Sigmoid colon (tissue), 7 donors: Measurements from ENCODE around the gene MVB12B. TPM values are rescaled to one million over a fixed set of nuclear protein-coding genes. Genes with fewer than 3 reads are reported as not detected.

Experiments
- DNase-seq: peaks from one replicate; pipeline ENCODE4 v3.0.0-alpha.2; 2019
- H3K27ac ChIP-seq, 4 donors: fragments of 200-600 bp; sonication (generic); one replicate each; pipeline ENCODE4 v1.5.1; 2016 to 2019; ENCODE audit warnings: mild to moderate bottlenecking in 1 of 4
- H3K27me3 ChIP-seq, 3 donors: fragments of 200-600 bp; sonication (generic); one replicate each; pipeline ENCODE4 v1.5.1; 2019; ENCODE audit warnings: mild to moderate bottlenecking in 1 of 3
- H3K36me3 ChIP-seq, 4 donors: fragments of 200-600 bp; sonication (generic); one replicate each; pipeline ENCODE4 v1.5.1; 2016 to 2019
- H3K4me1 ChIP-seq, 4 donors: fragments of 200-600 bp; sonication (generic); one replicate each; pipeline ENCODE4 v1.5.1; 2017 to 2019
- H3K4me3 ChIP-seq, 4 donors: fragments of 200-600 bp; sonication (generic); one replicate each; pipeline ENCODE4 v1.5.1; 2017 to 2019; ENCODE audit warnings: mild to moderate bottlenecking in 2 of 4, moderate library complexity in 1 of 4
- H3K9me3 ChIP-seq, 4 donors: fragments of 200-600 bp in 3 of 4; sonication (generic) in 3 of 4; one replicate each; pipeline versions ENCODE4 v1.5.1 to v1.6.1; 2013 to 2019
- EP300 ChIP-seq, 4 donors: sonication (generic); formaldehyde crosslinking; IDR thresholded peaks; one replicate each; pipeline ENCODE4 v1.6.1; 2017; ENCODE audit warnings: antibody characterized with exemption in 4 of 4
- POLR2A ChIP-seq, 2 donors: fragments of 450-650 bp; IDR thresholded peaks; one replicate each; pipeline ENCODE4 v1.6.1; 2016; ENCODE audit warnings: antibody characterized with exemption in 2 of 2, mild to moderate bottlenecking in 2 of 2, moderate library complexity in 2 of 2
- POLR2AphosphoS5 ChIP-seq, 4 donors: sonication (generic); formaldehyde crosslinking; IDR thresholded peaks; one replicate each; pipeline ENCODE4 v1.6.1; 2017; ENCODE audit warnings: antibody characterized with exemption in 4 of 4
- WGBS, 2 donors: extraction: QIAGEN DNeasy Blood & Tissue Kit; methylation state at CpG; one replicate each; pipeline ENCODE4 v1.1.7; 2013; 5-methylcytosine and 5-hydroxymethylcytosine counted together
- intact Hi-C: fragments of 100-400 bp; cut with DNase I; formaldehyde crosslinking; loops from one replicate; pipeline ENCODE4 v1.15.1; 2023
- polyA plus RNA-seq, 3 donors: library from polyadenylated mRNA; stranded (reverse); fragments of 200-250 nt; gene quantifications; one replicate each; pipeline ENCODE4 v1.2.3, GENCODE V29; 2013
- total RNA-seq, 4 donors: library from RNA; depleted of rRNA; stranded (reverse); fragments of >200 nt; gene quantifications; one replicate each; pipeline ENCODE4 v1.1.0, GENCODE V29; 2016
- TF ChIP-seq, protein P1 (sequence below), 4 experiments: fragments of 450-650 bp in 3 of 4; fragments of 200-600 bp in 1 of 4; IDR thresholded peaks; one replicate each; pipeline ENCODE4 v1.5.1; 2016 to 2019; ENCODE audit warnings: antibody characterized with exemption in 4 of 4, mild to moderate bottlenecking in 3 of 4, moderate library complexity in 2 of 4
- donor health status: healthy with polysubstance abuse.
- donor health status: Bipolar disorder and iron deficiency.
- donor health status: healthy.

The MVB12B gene
- total and polyA plus RNA-seq, 7 donors, result 5.1 to 14.4 (median 12.2) TPM

- Histone ChIP-seq H3K27ac (no peak overlapping the region), H3K9me3 (no peaks in the 10 kb centered on the region), H3K36me3 (peaks cover 0 to 3% (median 0%) of the 10 kb centered on the region in 4 donors), H3K4me1 (peaks cover 0 to 26% (median 23%) of the 10 kb centered on the region in 4 donors), H3K4me3 (no peak overlapping the region), H3K27me3 (no peaks in the 10 kb centered on the region)
- TF ChIP-seq POLR2A (IDR thresholded peaks at IDR 0.05), result no peak
- no peak for TF ChIP-seq POLR2AphosphoS5 (IDR thresholded peaks at IDR 0.05)
- TF ChIP-seq, protein P1, sequence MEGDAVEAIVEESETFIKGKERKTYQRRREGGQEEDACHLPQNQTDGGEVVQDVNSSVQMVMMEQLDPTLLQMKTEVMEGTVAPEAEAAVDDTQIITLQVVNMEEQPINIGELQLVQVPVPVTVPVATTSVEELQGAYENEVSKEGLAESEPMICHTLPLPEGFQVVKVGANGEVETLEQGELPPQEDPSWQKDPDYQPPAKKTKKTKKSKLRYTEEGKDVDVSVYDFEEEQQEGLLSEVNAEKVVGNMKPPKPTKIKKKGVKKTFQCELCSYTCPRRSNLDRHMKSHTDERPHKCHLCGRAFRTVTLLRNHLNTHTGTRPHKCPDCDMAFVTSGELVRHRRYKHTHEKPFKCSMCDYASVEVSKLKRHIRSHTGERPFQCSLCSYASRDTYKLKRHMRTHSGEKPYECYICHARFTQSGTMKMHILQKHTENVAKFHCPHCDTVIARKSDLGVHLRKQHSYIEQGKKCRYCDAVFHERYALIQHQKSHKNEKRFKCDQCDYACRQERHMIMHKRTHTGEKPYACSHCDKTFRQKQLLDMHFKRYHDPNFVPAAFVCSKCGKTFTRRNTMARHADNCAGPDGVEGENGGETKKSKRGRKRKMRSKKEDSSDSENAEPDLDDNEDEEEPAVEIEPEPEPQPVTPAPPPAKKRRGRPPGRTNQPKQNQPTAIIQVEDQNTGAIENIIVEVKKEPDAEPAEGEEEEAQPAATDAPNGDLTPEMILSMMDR (IDR thresholded peaks at IDR 0.05), result no peak
- intact Hi-C loops, result loop anchor here (5.0 kb wide), 1 partner anchor 285 kb away; no protein-coding TSS in a partner anchor
- peak; percentile 61 for DNase-seq
- WGBS, 2 donors, result 88 to 91% methylated on average over 15 of the region's 15 CpGs
Measured at GRCh38 chr9:126496781-126497659, 170.4 kb downstream of the MVB12B start.

GRCh38 chr9:126497660-126498275 is 171.1 kb downstream of the MVB12B start:
- Histone ChIP-seq H3K27me3 (no peaks in the 10 kb centered on the region), H3K27ac (no peak overlapping the region), H3K9me3 (no peaks in the 10 kb centered on the region), H3K36me3 (peaks cover 0 to 4% (median 0%) of the 10 kb centered on the region in 4 donors), H3K4me3 (no peak overlapping the region), H3K4me1 (peaks cover 0 to 26% (median 23%) of the 10 kb centered on the region in 4 donors)
- intact Hi-C loops, result loop anchor here (5.0 kb wide), 1 partner anchor 285 kb away; no protein-coding TSS in a partner anchor
- TF ChIP-seq, protein P1 (IDR thresholded peaks at IDR 0.05), result no peak
- TF ChIP-seq EP300 (IDR thresholded peaks at IDR 0.05) (no peak), POLR2A (IDR thresholded peaks at IDR 0.05) (no peak), POLR2AphosphoS5 (IDR thresholded peaks at IDR 0.05) (no peak)
- peak; percentile 61 for DNase-seq
- 64 to 90% methylated on average over 21 of the region's 21 CpGs for WGBS, 2 donors

DNA sequence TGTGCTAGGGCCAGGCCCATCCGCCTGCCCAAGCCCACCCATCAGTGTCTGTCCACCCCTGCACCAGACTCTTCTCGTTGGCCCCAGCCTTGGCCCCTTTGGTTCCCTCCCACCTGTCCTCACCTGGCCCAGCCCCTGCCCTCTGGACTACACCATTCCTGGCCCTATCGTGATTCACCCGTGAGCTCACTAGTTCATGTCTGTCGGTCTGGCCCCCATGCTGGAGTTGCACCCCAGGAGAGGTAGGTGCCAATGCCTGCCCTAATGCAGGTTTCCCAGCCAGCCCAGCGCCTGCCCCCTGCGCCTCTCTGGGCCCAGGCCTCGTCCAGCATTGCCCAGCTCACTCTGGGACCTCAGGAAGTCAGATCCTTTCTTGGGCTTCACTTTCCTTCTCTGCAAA is 171.7 kb downstream of the MVB12B start:
- Histone ChIP-seq H3K36me3 (peaks cover 0 to 10% (median 0%) of the 10 kb centered on the region in 4 donors), H3K27me3 (no peaks in the 10 kb centered on the region), H3K9me3 (no peaks in the 10 kb centered on the region), H3K27ac (no peak overlapping the region), H3K4me1 (peaks cover 0 to 26% (median 23%) of the 10 kb centered on the region in 4 donors), H3K4me3 (no peak overlapping the region)
- intact Hi-C loops, result loop anchor here (5.0 kb wide), 1 partner anchor 284 kb away; no protein-coding TSS in a partner anchor
- WGBS, 2 donors, result 80 to 86% methylated on average over 8 of the region's 8 CpGs
- TF ChIP-seq, protein P1 (IDR thresholded peaks at IDR 0.05), result no peak
- no peak for TF ChIP-seq EP300 (IDR thresholded peaks at IDR 0.05)
- TF ChIP-seq POLR2A (IDR thresholded peaks at IDR 0.05), result no peak
- TF ChIP-seq POLR2AphosphoS5 (IDR thresholded peaks at IDR 0.05), result no peak
- peak; percentile 61 for DNase-seq

GRCh38 chr9:126499005-126499910 is 172.6 kb downstream of the MVB12B start:
- Histone ChIP-seq H3K36me3 (peaks cover 0 to 19% (median 7%) of the 10 kb centered on the region in 4 donors), H3K4me1 (peaks cover 0 to 26% (median 23%) of the 10 kb centered on the region in 4 donors), H3K27ac (peak overlapping the region in 3 of 4 donors; percentile 38 to 60 (median 47)), H3K9me3 (no peaks in the 10 kb centered on the region), H3K4me3 (peak overlapping the region; percentile 27 to 52 (median 48)), H3K27me3 (no peaks in the 10 kb centered on the region)
- 7 to 10% methylated on average over 46 of the region's 46 CpGs for WGBS, 2 donors
- intact Hi-C loops, result loop anchor here (5.0 kb wide), 1 partner anchor 283 kb away; no protein-coding TSS in a partner anchor
- DNase-seq, result peak; percentile 60
- no peak for TF ChIP-seq POLR2AphosphoS5 (IDR thresholded peaks at IDR 0.05)
- TF ChIP-seq, protein P1 (IDR thresholded peaks at IDR 0.05), result peak; percentile 78 to 100 (median 94)
